Activated B cell treated with CpG ODN at 0.5 μM for 24 hours (primary cell): ENCODE data around the gene ITGA5. TPM values are rescaled to one million over a fixed set of nuclear protein-coding genes. Genes with fewer than 3 reads are reported as not detected.

Experiments used
- ATAC-seq: fragments of 200-7000 bp; cut with Tn5 transposase; one replicate; pipeline ENCODE4 v1.10.0; 2021; ENCODE audit warnings: low read depth, mild to moderate bottlenecking, moderate library complexity
- CTCF ChIA-PET: fragments of 350-600 bp; sonication (Branson Sonifier 250); formaldehyde crosslinking; loops from one replicate; lab custom pipeline; 2021; ENCODE audit warnings: antibody characterized with exemption; lab: Charles Lee
- POLR2A ChIA-PET: fragments of 350-600 bp; sonication (Branson Sonifier 250); formaldehyde crosslinking; loops from one replicate; lab custom pipeline; 2021; ENCODE audit warnings: antibody characterized with exemption; lab: Charles Lee
- DNase-seq: peaks from one replicate; pipeline ENCODE4 v3.0.0; 2022
- H3K27ac Mint-ChIP-seq: one replicate; pipeline ENCODE4 v1.8.0; 2020; ENCODE audit warnings: mixed read lengths
- H3K27me3 Mint-ChIP-seq: one replicate; pipeline ENCODE4 v1.8.0; 2021; ENCODE audit warnings: mixed read lengths
- H3K36me3 Mint-ChIP-seq: one replicate; pipeline ENCODE4 v1.8.0; 2021; ENCODE audit warnings: low read depth, mixed read lengths
- H3K4me1 Mint-ChIP-seq: one replicate; pipeline ENCODE4 v1.8.0; 2021; ENCODE audit warnings: mixed read lengths
- H3K4me3 Mint-ChIP-seq: one replicate; pipeline ENCODE4 v1.8.0; 2020; ENCODE audit warnings: mild to moderate bottlenecking, mixed read lengths
- H3K9me3 Mint-ChIP-seq: one replicate; pipeline ENCODE4 v1.8.0; 2020; ENCODE audit warnings: mixed read lengths
- CTCF ChIP-seq: fragments of 200-600 bp; IDR thresholded peaks from one replicate; pipeline ENCODE4 v1.8.0; 2022; ENCODE audit warnings: antibody characterized with exemption, mild to moderate bottlenecking
- intact Hi-C: fragments of 100-400 bp; cut with micrococcal nuclease; formaldehyde crosslinking; loops from one replicate; pipeline ENCODE4 v1.15.1; 2024
- total RNA-seq: library from RNA; stranded (reverse); gene quantifications from 2 replicates; pipeline ENCODE4 v1.2.3, GENCODE V29; 2022

Gene ITGA5
- total RNA-seq: 1.0 and 1.3 TPM in 2 replicates

GRCh38 chr12:54419088-54419887 is at the start of gene ITGA5:
Gene ITGA5, minus strand, starts transcription at chr12:54419266. Its CDS starts 68 bp downstream, at chr12:54419198.
- intact Hi-C loops: loop anchor here (10.0 kb wide), 1 partner anchor 146 kb away; no protein-coding TSS in a partner anchor
- DNase-seq (no peak), ATAC-seq (peak; percentile 56)
- TF ChIP-seq CTCF: no peak
- POLR2A ChIA-PET: no interaction called here
- Mint-ChIP-seq H3K4me3 (peak within 1 kb of the TSS; percentile 83), H3K27me3 (peaks cover 20% of the 10 kb centered on the region), H3K36me3 (no peaks in the 10 kb centered on the region), H3K27ac (peak within 1 kb of the TSS; percentile 50), H3K9me3 (no peaks in the 10 kb centered on the region), H3K4me1 (peaks cover 53% of the 10 kb centered on the region)
- CTCF ChIA-PET: interaction anchor here (1.5 to 1.9 kb wide), 2 partner anchors 20 to 21 kb away, joined by 3 to 6 read pairs; no protein-coding TSS in a partner anchor

GRCh38 chr12:54465857-54466523 is 46.9 kb upstream of the ITGA5 start:
- no peak for TF ChIP-seq CTCF
- CTCF ChIA-PET: interaction anchor here (1.1 to 1.7 kb wide), 2 partner anchors 62 to 66 kb away, joined by 5 to 6 read pairs; no protein-coding TSS in a partner anchor
- no peaks in the 10 kb centered on the region for H3K4me1 Mint-ChIP-seq
- no peak overlapping the region for H3K4me3 Mint-ChIP-seq
- H3K36me3 Mint-ChIP-seq: no peaks in the 10 kb centered on the region
- no peaks in the 10 kb centered on the region for H3K9me3 Mint-ChIP-seq
- peaks cover 8% of the 10 kb centered on the region for H3K27me3 Mint-ChIP-seq
- intact Hi-C loops: no loop called here
- POLR2A ChIA-PET: interaction anchor here (0.6 to 1.0 kb wide), 2 partner anchors 31 to 37 kb away, joined by 5 to 10 read pairs; partner anchors contain the start of gene NCKAP1L
- no peak overlapping the region for H3K27ac Mint-ChIP-seq
- DNase-seq: no peak
- no peak for ATAC-seq

GRCh38 chr12:54463484-54463883 is 44.4 kb upstream of the ITGA5 start:
- H3K9me3 Mint-ChIP-seq: no peaks in the 10 kb centered on the region
- POLR2A ChIA-PET: interaction anchor here (0.6 kb wide), 1 partner anchor 846 kb away, joined by 7 read pairs; no protein-coding TSS in a partner anchor
- DNase-seq: no peak
- no peaks in the 10 kb centered on the region for H3K36me3 Mint-ChIP-seq
- H3K27ac Mint-ChIP-seq: no peak overlapping the region
- CTCF ChIA-PET: interaction anchor here (2.5 kb wide), 1 partner anchor 64 kb away, joined by 10 read pairs; no protein-coding TSS in a partner anchor
- H3K4me3 Mint-ChIP-seq: no peak overlapping the region
- no peak for ATAC-seq
- H3K4me1 Mint-ChIP-seq: no peaks in the 10 kb centered on the region
- intact Hi-C loops: no loop called here
- H3K27me3 Mint-ChIP-seq: peaks cover 8% of the 10 kb centered on the region
- TF ChIP-seq CTCF: no peak

GRCh38 chr12:54463034-54463433 is 44.0 kb upstream of the ITGA5 start:
- Mint-ChIP-seq H3K9me3 (no peaks in the 10 kb centered on the region), H3K4me1 (no peaks in the 10 kb centered on the region), H3K4me3 (no peak overlapping the region), H3K27me3 (peaks cover 9% of the 10 kb centered on the region), H3K27ac (no peak overlapping the region), H3K36me3 (no peaks in the 10 kb centered on the region)
- no peak for DNase-seq
- ChIA-PET POLR2A (interaction anchor here (0.6 kb wide), 1 partner anchor 845 kb away, joined by 7 read pairs; no protein-coding TSS in a partner anchor), CTCF (interaction anchor here (2.5 kb wide), 1 partner anchor 64 kb away, joined by 10 read pairs; no protein-coding TSS in a partner anchor)
- intact Hi-C loops: no loop called here
- no peak for ATAC-seq
- no peak for TF ChIP-seq CTCF
